HCT116 (cell line): ENCODE results near the gene EYA3. TPM values are rescaled to one million over a fixed set of nuclear protein-coding genes. Genes with fewer than 3 reads are reported as not detected.
A peak's percentile ranks its signal among the peaks of the same experiment; 100 is the strongest.

Source experiments
- ATAC-seq: fragments of 200-7000 bp; cut with Tn5 transposase; 2 replicates; pipeline ENCODE4 v1.9.1; 2020; ENCODE audit warnings: mild to moderate bottlenecking, moderate library complexity
- BruUV-seq: library from RNA; stranded (reverse); fragments of 400-500 nt; replicated peaks from 2 replicates; lab custom pipeline; 2021; lab: Mats Ljungman, UMichigan
- CTCF ChIA-PET: fragments of 300-600 bp; sonication (Branson Sonifier 250); formaldehyde crosslinking; loops from one replicate; lab custom pipeline; 2021; ENCODE audit warnings: antibody characterized with exemption; lab: Charles Lee
- POLR2A ChIA-PET: fragments of 300-600, 350-600 bp; sonication (Branson Sonifier 250); formaldehyde crosslinking; loops from one replicate; lab custom pipeline; 2021; ENCODE audit warnings: antibody characterized with exemption; lab: Charles Lee
- RAD21 ChIA-PET, 2 experiments: fragments of 300-600 bp; sonication (Branson Sonifier 250); formaldehyde crosslinking; loops; one replicate each; lab custom pipeline; 2023; ENCODE audit warnings: low total read pairs in 2 of 2; ENCODE audit not compliant: uncharacterized antibody in 2 of 2, unreplicated experiment in 2 of 2, low non-redundant PET in 1 of 2; lab: Charles Lee
- DNase-seq: peaks from one replicate; pipeline ENCODE4 v3.0.0-alpha.2; 2010; ENCODE audit warnings: low read depth, low spot score
- H2AFZ ChIP-seq: fragments of 200-600 bp; shearing (Covaris generic), sonication (generic); 2 replicates; pipeline ENCODE4 v1.6.1; 2017; ENCODE audit warnings: low read depth, mixed run types, mixed read lengths, antibody characterized with exemption, low read length; ENCODE audit not compliant: poor library complexity, severe bottlenecking
- H3K27ac ChIP-seq: 2 replicates; pipeline ENCODE4 v1.5.1; 2012; ENCODE audit warnings: low read depth, low read length
- H3K27me3 ChIP-seq: fragments of 200-600 bp; sonication (generic); 2 replicates; pipeline ENCODE4 v1.6.1; 2016; ENCODE audit warnings: mixed run types, low read length, mixed read lengths; ENCODE audit not compliant: insufficient read depth
- H3K36me3 ChIP-seq, 2 experiments: fragments of 200-500 bp in 1 of 2; fragments of 200-600 bp in 1 of 2; sonication (Bioruptor generic) in 1 of 2; sonication (generic) in 1 of 2; 2 replicates each; pipeline versions ENCODE4 v1.5.1 to v1.6.1; 2014 to 2016; ENCODE audit warnings: low read length in 2 of 2, inconsistent platforms in 1 of 2, mixed read lengths in 1 of 2, mixed run types in 1 of 2; ENCODE audit not compliant: insufficient read depth in 2 of 2, control insufficient read depth in 1 of 2
- H3K4me1 ChIP-seq, 2 experiments: fragments of 200-600 bp in 1 of 2; sonication (generic) in 1 of 2; 2 replicates each; pipeline versions ENCODE4 v1.5.1 to v1.6.1; 2012 to 2017; ENCODE audit warnings: low read length in 2 of 2, inconsistent platforms in 1 of 2, mild to moderate bottlenecking in 1 of 2, mixed read lengths in 1 of 2, mixed run types in 1 of 2, moderate library complexity in 1 of 2; ENCODE audit not compliant: insufficient read depth in 2 of 2, control insufficient read depth in 1 of 2
- H3K4me2 ChIP-seq: fragments of 200-600 bp; sonication (generic); 2 replicates; pipeline ENCODE4 v1.6.1; 2017; ENCODE audit warnings: mixed run types, low read length, mixed read lengths
- H3K4me3 ChIP-seq, 2 experiments: fragments of 200-600 bp in 1 of 2; sonication (generic) in 1 of 2; replicated peaks in 1 of 2; 2 replicates each; pipeline ENCODE4 v1.5.1; 2011 to 2016; ENCODE audit warnings: low read length in 2 of 2, control low read depth in 1 of 2, low read depth in 1 of 2, mild to moderate bottlenecking in 1 of 2, mixed read lengths in 1 of 2, mixed run types in 1 of 2
- H3K79me2 ChIP-seq: fragments of 200-600 bp; sonication (generic); 2 replicates; pipeline ENCODE4 v1.6.1; 2017; ENCODE audit warnings: mild to moderate bottlenecking, mixed run types, low read length, moderate library complexity, mixed read lengths; ENCODE audit not compliant: insufficient read depth
- H3K9ac ChIP-seq: fragments of 200-600 bp; sonication (generic); 2 replicates; pipeline ENCODE4 v1.6.1; 2016; ENCODE audit warnings: low read length, mixed read lengths
- H3K9me2 ChIP-seq: fragments of 200-600 bp; sonication (generic), shearing (Covaris generic); 2 replicates; pipeline ENCODE4 v1.6.1; 2017; ENCODE audit warnings: mixed run types, mild to moderate bottlenecking, moderate library complexity; ENCODE audit not compliant: insufficient read depth
- H3K9me3 ChIP-seq, 2 experiments: fragments of 200-500 bp in 1 of 2; fragments of 200-600 bp in 1 of 2; sonication (Bioruptor generic) in 1 of 2; sonication (generic) in 1 of 2; 2 replicates each; pipeline ENCODE4 v1.6.1; 2014 to 2017; ENCODE audit warnings: low read length in 2 of 2, mixed read lengths in 2 of 2, inconsistent platforms in 1 of 2, low read depth in 1 of 2, mild to moderate bottlenecking in 1 of 2, mixed run types in 1 of 2, moderate library complexity in 1 of 2; ENCODE audit not compliant: control insufficient read depth in 1 of 2, insufficient read depth in 1 of 2
- H4K20me1 ChIP-seq: fragments of 200-600 bp; sonication (generic), shearing (Covaris generic); 2 replicates; pipeline ENCODE4 v1.6.1; 2017; ENCODE audit warnings: mixed run types, mild to moderate bottlenecking, moderate library complexity; ENCODE audit not compliant: insufficient read depth
- CTCF ChIP-seq, 3 experiments: fragments of 200-600 bp in 1 of 3; sonication (generic) in 1 of 3; IDR thresholded peaks in 2 of 3; conservative IDR thresholded peaks in 1 of 3; 2 replicates each; pipeline ENCODE4 v1.5.1; 2012 to 2017; ENCODE audit warnings: low read depth in 2 of 3, low read length in 2 of 3, antibody characterized with exemption in 1 of 3, borderline replicate concordance in 1 of 3, control low read depth in 1 of 3, mild to moderate bottlenecking in 1 of 3, mixed read lengths in 1 of 3, mixed run types in 1 of 3, moderate library complexity in 1 of 3; ENCODE audit not compliant: insufficient read depth in 1 of 3
- RAD21 ChIP-seq: IDR thresholded peaks from 2 replicates; pipeline ENCODE4 v1.6.1; 2012; ENCODE audit warnings: low read depth, mild to moderate bottlenecking
- ZNF274 ChIP-seq: fragments of 200-500 bp; sonication (Bioruptor generic); IDR thresholded peaks from 2 replicates; pipeline ENCODE4 v1.6.1; 2014; ENCODE audit warnings: mild to moderate bottlenecking, low read depth, low read length, inconsistent platforms
- intact Hi-C: fragments of 100-400 bp; cut with micrococcal nuclease; formaldehyde crosslinking; loops from 2 replicates; pipeline ENCODE4 v1.10.0; 2022
- total RNA-seq: library from RNA; stranded (reverse); gene quantifications from one replicate; pipeline ENCODE4 v1.2.1, GENCODE V29; 2021; ENCODE audit not compliant: unreplicated experiment
- TF ChIP-seq, protein P1 (sequence below): IDR thresholded peaks from 2 replicates; pipeline ENCODE4 v1.6.1; 2011; ENCODE audit warnings: mild to moderate bottlenecking, low read length, moderate library complexity; ENCODE audit not compliant: insufficient replicate concordance; ENCODE audit errors: extremely low read depth

The EYA3 gene
- total RNA-seq, 1 experiment from 2014 or later, result 25.9 TPM

DNA sequence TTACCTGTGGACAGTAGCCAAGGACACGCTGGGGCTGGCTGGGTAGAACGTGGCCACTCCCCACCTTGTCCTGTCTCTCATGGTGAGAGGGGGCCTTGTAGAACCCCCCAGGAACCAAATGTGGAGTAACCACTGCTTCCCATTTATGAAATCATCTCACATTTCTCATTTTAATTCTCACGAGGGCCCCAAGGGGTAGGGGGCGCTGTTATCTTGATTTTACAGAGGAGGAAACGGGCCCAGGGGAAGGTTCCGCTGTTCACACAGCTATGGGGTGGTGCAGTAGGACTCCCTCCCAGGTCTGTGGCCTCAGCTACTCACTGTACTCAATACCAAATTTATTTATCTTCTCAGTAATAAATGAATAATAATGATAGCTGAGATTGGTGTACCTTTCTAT lies 148.1 kb downstream of the EYA3 start:
- Histone ChIP-seq H3K9me3 (no peaks in the 10 kb centered on the region), H3K36me3 (no peaks in the 10 kb centered on the region), H3K4me3 (no peak overlapping the region), H2AFZ (no peak overlapping the region), H3K4me2 (no peak overlapping the region), H3K4me1 (peaks cover 0 to 14% of the 10 kb centered on the region in 2 experiments; a peak in 2 of 4 replicates), H3K27ac (no peak overlapping the region), H4K20me1 (no peaks in the 10 kb centered on the region), H3K9ac (no peak overlapping the region), H3K9me2 (no peaks in the 10 kb centered on the region), H3K79me2 (no peaks in the 10 kb centered on the region), H3K27me3 (no peaks in the 10 kb centered on the region)
- intact Hi-C loops, result loop anchor here (1.0 kb wide), 1 partner anchor 39 kb away; no protein-coding TSS in a partner anchor
- ChIA-PET CTCF (interaction anchor here (2.7 kb wide), 1 partner anchor 40 kb away, joined by 9 read pairs; no protein-coding TSS in a partner anchor), POLR2A (no interaction called here), RAD21 (no interaction called here)
- TF ChIP-seq ZNF274 (no peak), RAD21 (peak; percentile 67), CTCF (IDR thresholded peaks at IDR 0.05 in 2 of 3, conservative IDR thresholded peaks at IDR 0.05 in 1 of 3; ENCODE audit: borderline replicate concordance in 1 of 3, insufficient read depth in 1 of 3, low read depth in 2 of 3, low read length in 2 of 3) (peak; percentile 44 to 67 (median 54); a peak in 5 of 6 replicates)
- TF ChIP-seq, protein P1, sequence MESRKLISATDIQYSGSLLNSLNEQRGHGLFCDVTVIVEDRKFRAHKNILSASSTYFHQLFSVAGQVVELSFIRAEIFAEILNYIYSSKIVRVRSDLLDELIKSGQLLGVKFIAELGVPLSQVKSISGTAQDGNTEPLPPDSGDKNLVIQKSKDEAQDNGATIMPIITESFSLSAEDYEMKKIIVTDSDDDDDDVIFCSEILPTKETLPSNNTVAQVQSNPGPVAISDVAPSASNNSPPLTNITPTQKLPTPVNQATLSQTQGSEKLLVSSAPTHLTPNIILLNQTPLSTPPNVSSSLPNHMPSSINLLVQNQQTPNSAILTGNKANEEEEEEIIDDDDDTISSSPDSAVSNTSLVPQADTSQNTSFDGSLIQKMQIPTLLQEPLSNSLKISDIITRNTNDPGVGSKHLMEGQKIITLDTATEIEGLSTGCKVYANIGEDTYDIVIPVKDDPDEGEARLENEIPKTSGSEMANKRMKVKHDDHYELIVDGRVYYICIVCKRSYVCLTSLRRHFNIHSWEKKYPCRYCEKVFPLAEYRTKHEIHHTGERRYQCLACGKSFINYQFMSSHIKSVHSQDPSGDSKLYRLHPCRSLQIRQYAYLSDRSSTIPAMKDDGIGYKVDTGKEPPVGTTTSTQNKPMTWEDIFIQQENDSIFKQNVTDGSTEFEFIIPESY, result no peak
- no TSS peak for BruUV-seq
- peak; percentile 85 for ATAC-seq
- DNase-seq, result no peak
